Measurements from ENCODE around the gene RACK1.
A peak's percentile ranks its signal among the peaks of the same experiment; 100 is the strongest.

Gene RACK1

GRCh38 chr5:181193656-181194055 lies 50.0 kb downstream of the RACK1 start:
- no peak for DNase-seq

DNA sequence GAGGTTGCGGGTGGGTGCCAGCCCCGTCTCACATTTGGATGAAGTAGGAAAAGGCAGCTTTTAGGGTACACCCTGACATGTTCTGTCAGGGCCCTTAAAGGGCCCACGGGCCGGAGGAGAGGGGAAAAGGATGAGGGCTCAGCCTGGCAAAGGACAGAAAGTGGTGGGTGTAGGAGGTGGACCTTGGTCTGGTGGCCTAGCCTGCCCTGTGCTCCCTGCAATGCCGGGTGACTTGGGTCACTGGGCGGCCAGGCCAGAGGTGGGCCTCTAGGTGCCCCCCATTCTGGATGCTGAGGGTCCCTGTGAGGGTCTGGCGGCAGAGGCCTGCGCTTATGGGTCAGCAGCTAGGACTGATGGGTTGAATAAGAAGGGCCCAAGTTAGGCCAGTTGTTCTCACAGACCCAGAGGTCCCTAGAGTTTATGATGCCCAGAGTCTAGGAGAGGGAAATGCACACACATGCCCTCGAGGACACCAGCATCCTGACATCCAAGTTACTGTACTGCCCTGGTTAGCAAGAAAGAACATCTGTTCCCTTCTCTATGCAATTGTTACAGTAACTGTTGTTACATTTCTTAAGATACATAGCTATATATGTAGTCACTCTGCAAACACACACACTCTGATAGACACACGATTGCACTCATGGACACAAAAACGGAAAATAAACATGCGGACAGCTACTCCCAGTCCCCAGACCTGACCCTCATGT lies 51.2 kb downstream of the RACK1 start:
- no peak for DNase-seq

- peak; percentile 93 to 94 for DNase-seq
These were observed 52.0 kb downstream of the RACK1 start for GRCh38 chr5:181191526-181192336.

- peak; percentile 55 to 63 for DNase-seq
These were observed 52.8 kb downstream of the RACK1 start for GRCh38 chr5:181190711-181191525.

DNA sequence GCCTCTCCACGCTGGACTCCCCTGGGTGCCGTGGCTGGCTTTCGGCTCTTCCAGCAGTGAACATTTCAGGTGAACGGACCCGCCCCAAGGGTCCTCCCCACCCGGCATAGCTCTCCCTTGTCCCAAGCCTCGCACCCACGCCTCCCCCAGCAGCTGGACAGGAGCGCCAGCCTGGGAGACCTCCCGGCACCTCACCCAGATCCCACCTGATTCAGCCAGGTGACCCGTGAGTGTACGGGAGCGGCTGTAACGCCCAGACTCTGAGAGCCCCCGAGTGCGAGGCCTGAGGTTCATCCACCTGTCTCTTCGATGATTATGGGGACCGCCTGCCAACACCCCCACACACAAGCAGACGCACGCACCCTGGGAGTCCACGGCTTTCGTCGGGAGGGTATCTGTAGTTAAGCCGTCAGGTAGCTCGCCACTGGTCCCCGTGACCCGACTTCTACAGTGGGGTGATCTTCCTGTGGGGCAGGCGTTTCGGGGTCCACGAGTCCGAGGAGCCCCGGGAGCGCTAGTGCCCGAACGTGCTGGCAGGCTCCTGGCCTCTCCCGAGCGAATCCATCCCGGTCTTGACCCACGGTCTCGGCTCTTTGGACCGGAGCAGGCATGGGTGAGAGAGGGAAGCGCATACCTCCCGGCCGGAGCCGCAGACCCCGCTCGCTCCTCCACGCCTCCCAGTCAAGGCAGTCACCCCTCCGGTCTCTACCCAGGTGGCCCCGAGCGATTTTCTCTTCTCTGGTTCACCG lies 53.6 kb downstream of the RACK1 start:
- DNase-seq: peak; percentile 54 to 60

- DNase-seq: peak; percentile 66 to 75
These were observed 54.2 kb downstream of the RACK1 start for GRCh38 chr5:181189363-181189961.

- peak; percentile 83 to 88 for DNase-seq
These were observed 54.9 kb downstream of the RACK1 start for GRCh38 chr5:181188700-181189362.

- DNase-seq: peak; percentile 83 to 84
These were observed 56.0 kb downstream of the RACK1 start for GRCh38 chr5:181187500-181188213.

DNA sequence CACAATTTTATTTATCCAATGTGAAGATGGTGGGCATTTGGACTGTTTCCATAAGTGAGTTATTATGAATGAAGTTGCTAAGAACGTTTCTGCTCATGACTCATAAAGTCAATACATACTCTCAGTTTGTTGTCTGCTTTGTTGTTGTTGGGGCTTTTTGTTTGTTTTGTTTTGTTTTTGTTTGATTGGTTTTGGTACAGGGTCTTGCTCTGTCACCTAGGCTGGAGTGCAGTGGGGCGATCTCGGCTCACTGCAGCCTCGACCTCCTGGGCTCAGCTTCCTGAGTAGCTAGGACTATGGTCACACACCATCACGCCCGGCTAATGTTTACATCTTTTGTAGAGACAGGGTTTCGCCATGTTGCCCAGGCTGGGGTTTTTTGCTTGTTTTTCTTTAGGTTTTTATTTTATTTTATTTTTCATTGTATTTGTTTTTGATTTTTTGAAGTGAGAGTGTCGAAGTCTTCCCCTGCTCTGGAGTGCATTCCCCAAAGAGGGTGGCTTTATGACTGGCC lies 56.7 kb downstream of the RACK1 start:
- no peak for DNase-seq
